GM20000 (cell line): ENCODE data around the gene AP2A1.
A peak's percentile ranks its signal among the peaks of the same experiment; 100 is the strongest.

Experiments used
- DNase-seq: peaks from one replicate; pipeline ENCODE4 v3.0.0; 2012; ENCODE audit warnings: low spot score
- CTCF ChIP-seq: IDR thresholded peaks from 2 replicates; pipeline ENCODE4 v1.5.1; 2012; ENCODE audit warnings: mild to moderate bottlenecking, control low read depth; ENCODE audit errors: extremely low read depth, missing control alignments

AP2A1 gene

DNA sequence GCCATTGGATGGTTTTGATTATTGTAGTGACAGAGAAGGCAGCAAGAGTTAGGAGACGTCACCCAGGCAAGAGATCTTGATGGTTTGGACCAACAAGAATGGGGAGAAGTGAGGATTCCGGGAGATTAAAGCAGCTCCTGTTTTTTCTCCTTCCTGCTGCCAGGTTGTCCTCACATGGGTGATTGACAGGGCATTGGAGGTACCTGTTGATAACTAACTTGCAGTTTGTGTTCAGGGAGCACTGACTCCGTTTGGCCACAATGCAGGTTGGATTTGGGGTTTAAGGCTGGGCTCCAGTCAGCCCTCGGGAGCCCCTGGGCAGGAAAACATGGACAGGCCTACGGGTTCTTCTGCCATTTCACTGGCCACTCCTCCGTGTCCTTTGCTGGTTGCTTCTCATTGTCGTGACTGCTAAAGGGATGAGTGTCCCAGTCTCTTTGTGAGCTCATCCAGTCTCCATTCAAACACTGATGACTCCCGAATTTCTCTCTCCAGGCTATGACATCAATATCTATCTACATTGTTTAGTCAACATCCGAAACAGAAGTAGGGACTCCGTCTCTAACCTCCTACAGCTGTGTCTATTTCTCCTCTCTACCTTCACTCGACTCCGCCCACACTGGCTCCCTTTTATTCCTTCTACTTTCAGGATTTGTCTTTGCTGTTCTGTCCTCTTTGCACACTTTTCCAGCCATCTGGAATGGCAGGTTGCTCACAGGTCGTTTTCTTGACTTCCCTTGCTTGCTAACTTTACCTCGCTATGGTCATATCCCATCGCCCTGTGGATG is 82.8 kb downstream of the AP2A1 start:
- DNase-seq = no peak
- TF ChIP-seq CTCF = no peak

GRCh38 chr19:49850221-49850486 is 83.4 kb downstream of the AP2A1 start:
- no peak for DNase-seq
- no peak for TF ChIP-seq CTCF

- DNase-seq = peak; percentile 98
- no peak for TF ChIP-seq CTCF
Measured at GRCh38 chr19:49850487-49851342, 83.9 kb downstream of the AP2A1 start, which contains the start of gene PTOV1. TSS of gene PTOV1 (plus strand) at chr19:49851159.

DNA sequence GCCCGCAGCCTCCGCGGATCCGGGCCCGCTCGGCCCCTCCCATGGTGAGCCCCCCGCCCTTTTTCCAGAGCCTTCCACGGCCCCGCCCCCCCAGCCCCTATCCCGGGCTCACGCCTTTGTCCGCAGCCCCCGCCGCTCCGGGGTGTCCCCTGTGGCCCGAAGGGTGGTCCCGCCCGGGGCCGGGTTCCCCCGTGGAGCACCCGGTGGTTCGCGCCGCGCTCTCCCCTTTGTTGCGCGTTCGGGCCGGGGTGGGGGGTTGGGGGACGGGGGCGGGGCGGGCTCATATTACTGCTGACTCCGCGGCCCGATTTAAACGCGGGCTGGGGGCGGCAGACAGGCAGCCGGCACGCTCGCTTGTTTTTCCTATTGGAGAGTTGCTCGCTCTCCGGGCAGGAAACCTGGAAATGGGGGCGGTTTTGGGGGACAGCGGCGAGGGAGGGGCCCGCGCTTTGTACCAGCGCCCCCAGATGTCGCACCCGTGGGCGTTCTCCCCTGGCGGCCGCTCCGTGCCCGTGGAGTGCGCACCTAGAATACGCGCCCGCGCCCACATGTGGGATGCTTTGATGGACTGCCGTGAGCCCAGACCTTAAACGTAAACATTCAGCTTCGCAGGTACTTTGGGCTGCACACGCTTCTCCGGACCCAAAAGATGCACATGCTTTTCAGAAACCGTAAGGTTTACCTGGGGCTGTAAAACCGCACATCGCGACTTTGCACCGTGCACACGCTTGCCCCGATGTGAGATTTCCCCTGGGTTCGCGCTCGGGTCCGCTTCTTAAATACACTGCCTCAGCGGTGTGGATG is 84.9 kb downstream of the AP2A1 start:
- DNase-seq = peak; percentile 70
- no peak for TF ChIP-seq CTCF

GRCh38 chr19:49852631-49853126 is 85.9 kb downstream of the AP2A1 start:
- no peak for DNase-seq
- no peak for TF ChIP-seq CTCF

GRCh38 chr19:49853852-49854377 is 87.1 kb downstream of the AP2A1 start:
- no peak for TF ChIP-seq CTCF
- DNase-seq = no peak
